ENCODE results near the gene SH2D2A. TPM values are rescaled to one million over a fixed set of nuclear protein-coding genes. Genes with fewer than 3 reads are reported as not detected.

SH2D2A gene
- total RNA-seq, 4 donors from 2014 or later = 0.94 TPM; not detected in 3

DNA sequence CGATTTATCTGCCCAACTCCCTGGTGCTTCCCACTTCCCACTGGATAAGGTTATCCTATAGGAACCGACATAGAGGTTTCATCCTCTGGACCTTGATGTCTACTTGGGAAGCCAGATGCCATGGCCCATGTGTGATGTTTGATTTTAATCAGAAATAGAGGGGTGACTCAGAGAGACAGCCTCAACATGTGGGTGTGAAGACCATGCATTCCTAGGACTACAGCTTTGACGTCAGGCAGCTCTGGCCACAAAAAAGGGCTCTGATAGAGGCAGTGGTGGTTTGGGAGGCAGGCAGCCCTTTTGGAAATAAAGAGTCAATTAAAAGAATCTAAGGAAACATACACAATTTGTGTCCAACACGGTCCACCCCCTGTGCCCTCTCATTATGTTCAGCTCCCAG, 5.2 kb upstream of the SH2D2A start:
- 42 to 64% methylated on average over 2 to 3 of the region's 4 CpGs for WGBS, 2 donors (ENCODE audit: low coverage in 1 of 2)
- no peak for ATAC-seq
- Histone ChIP-seq H3K4me3 (no peak overlapping the region), H3K36me3 (no peaks in the 10 kb centered on the region), H3K4me1 (no peaks in the 10 kb centered on the region), H3K27ac (no peak overlapping the region), H3K27me3 (peaks cover 7% of the 10 kb centered on the region), H3K9me3 (no peaks in the 10 kb centered on the region)
- no peak for TF ChIP-seq POLR2AphosphoS5 (IDR thresholded peaks at IDR 0.05)
- TF ChIP-seq, protein P1, sequence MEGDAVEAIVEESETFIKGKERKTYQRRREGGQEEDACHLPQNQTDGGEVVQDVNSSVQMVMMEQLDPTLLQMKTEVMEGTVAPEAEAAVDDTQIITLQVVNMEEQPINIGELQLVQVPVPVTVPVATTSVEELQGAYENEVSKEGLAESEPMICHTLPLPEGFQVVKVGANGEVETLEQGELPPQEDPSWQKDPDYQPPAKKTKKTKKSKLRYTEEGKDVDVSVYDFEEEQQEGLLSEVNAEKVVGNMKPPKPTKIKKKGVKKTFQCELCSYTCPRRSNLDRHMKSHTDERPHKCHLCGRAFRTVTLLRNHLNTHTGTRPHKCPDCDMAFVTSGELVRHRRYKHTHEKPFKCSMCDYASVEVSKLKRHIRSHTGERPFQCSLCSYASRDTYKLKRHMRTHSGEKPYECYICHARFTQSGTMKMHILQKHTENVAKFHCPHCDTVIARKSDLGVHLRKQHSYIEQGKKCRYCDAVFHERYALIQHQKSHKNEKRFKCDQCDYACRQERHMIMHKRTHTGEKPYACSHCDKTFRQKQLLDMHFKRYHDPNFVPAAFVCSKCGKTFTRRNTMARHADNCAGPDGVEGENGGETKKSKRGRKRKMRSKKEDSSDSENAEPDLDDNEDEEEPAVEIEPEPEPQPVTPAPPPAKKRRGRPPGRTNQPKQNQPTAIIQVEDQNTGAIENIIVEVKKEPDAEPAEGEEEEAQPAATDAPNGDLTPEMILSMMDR (IDR thresholded peaks at IDR 0.05) = no peak
- TF ChIP-seq EP300 (IDR thresholded peaks at IDR 0.05) = no peak
- TF ChIP-seq POLR2A (IDR thresholded peaks at IDR 0.05) = no peak

DNA sequence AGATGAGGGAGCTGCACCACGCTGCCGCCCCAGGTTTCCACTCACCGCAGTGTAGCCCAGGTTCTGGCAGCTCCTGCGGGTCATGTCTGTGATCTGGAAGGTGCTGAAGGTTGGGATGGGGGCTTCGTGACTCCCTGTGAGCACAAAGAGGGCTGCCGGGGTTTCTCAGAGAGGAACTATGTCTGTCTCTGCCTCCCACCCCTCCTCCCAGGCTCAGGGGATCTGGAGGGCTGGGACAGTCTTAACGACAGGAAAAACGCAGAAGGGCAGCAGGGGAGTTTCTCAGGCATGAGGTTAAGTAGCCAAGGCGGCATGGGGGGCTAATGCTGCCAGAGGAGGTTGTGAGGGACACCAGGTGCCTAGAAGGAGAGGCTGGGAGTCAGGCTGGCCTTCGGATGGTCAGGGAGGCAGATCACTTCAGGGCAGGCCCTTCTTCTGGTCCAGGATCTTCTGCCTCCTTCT, 656 bp downstream of the SH2D2A start:
- TF ChIP-seq POLR2AphosphoS5 (IDR thresholded peaks at IDR 0.05) = no peak
- Histone ChIP-seq H3K9me3 (no peaks in the 10 kb centered on the region), H3K27me3 (peaks cover 14% of the 10 kb centered on the region), H3K4me3 (peak overlapping the region in 1 of 2 donors; percentile 38), H3K36me3 (no peaks in the 10 kb centered on the region), H3K27ac (peak overlapping the region in 3 of 4 donors; percentile 64 to 76 (median 75)), H3K4me1 (peaks cover 0 to 22% (median 18%) of the 10 kb centered on the region in 3 donors)
- ATAC-seq = no peak
- no CpG with 5 or more reads among the region's 10 CpGs for whole genome bisulfite sequencing, 2 donors (ENCODE audit: low coverage in 1 of 2)

DNA sequence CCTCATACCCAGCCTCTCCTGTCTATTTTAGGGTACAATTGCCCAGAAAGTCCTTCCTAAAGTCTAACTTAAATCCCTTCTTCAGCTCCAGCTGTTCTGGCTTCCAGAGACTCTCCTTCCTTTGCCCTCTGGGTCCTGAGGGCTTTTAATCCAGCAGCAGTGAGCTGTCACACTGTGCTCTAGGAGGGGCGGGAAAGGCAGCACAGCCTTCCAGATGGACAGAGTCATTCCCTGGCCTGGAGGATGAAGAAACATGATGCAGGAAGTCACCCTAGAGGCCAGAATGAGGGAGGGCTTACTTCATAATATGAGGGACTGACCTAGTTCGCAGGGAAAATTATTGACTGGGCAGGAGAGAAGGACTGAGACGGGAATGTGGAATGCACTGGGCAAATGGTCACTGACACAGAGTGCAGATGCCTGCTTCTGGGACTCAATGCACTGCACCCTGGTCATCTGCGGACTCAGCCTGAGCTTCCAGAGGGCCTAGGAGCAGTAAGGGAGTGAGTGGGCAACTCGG, 1.3 kb downstream of the SH2D2A start:
- Histone ChIP-seq H3K4me3 (peak overlapping the region in 1 of 2 donors; percentile 38), H3K36me3 (no peaks in the 10 kb centered on the region), H3K9me3 (no peaks in the 10 kb centered on the region), H3K27ac (peak overlapping the region in 3 of 4 donors; percentile 64 to 76 (median 75)), H3K27me3 (peaks cover 18% of the 10 kb centered on the region), H3K4me1 (peaks cover 0 to 22% (median 18%) of the 10 kb centered on the region in 3 donors)
- TF ChIP-seq POLR2A (IDR thresholded peaks at IDR 0.05) (peak; percentile 10 to 14), POLR2AphosphoS5 (IDR thresholded peaks at IDR 0.05) (peak; percentile 50), EP300 (IDR thresholded peaks at IDR 0.05) (no peak)
- TF ChIP-seq, protein P1 (IDR thresholded peaks at IDR 0.05) = peak in 1 of 4 experiments; percentile 12
- 45 to 52% methylated on average over 2 of the region's 5 CpGs for WGBS, 2 donors (ENCODE audit: low coverage in 1 of 2)
- ATAC-seq = peak; percentile 93

GRCh38 chr1:156814571-156815260, 1.9 kb downstream of the SH2D2A start:
- Histone ChIP-seq H3K4me1 (peaks cover 0 to 22% (median 18%) of the 10 kb centered on the region in 3 donors), H3K4me3 (no peak overlapping the region), H3K9me3 (no peaks in the 10 kb centered on the region), H3K36me3 (no peaks in the 10 kb centered on the region), H3K27ac (peak overlapping the region in 3 of 4 donors; percentile 64 to 76 (median 75)), H3K27me3 (peaks cover 18% of the 10 kb centered on the region)
- no peak for ATAC-seq
- WGBS, 2 donors (ENCODE audit: low coverage in 1 of 2) = 56 to 100% methylated on average over 1 to 2 of the region's 7 CpGs
- TF ChIP-seq EP300 (IDR thresholded peaks at IDR 0.05) = no peak
- TF ChIP-seq, protein P1 (IDR thresholded peaks at IDR 0.05) = no peak
- no peak for TF ChIP-seq POLR2A (IDR thresholded peaks at IDR 0.05)
- TF ChIP-seq POLR2AphosphoS5 (IDR thresholded peaks at IDR 0.05) = no peak

- TF ChIP-seq, protein P1 (IDR thresholded peaks at IDR 0.05) = peak in 3 of 4 experiments; percentile 55 to 77 (median 64)
- TF ChIP-seq POLR2A (IDR thresholded peaks at IDR 0.05) = no peak
- peak; percentile 64 for ATAC-seq
Measured at GRCh38 chr1:156813750-156814570, 2.7 kb downstream of the SH2D2A start.

More at GRCh38 chr1:156813750-156814570, 2.7 kb downstream of the SH2D2A start:
- no peaks in the 10 kb centered on the region for H3K9me3 ChIP-seq
- H3K27ac ChIP-seq = peak overlapping the region in 2 of 4 donors; percentile 64 to 76
- peaks cover 0 to 22% (median 18%) of the 10 kb centered on the region in 3 donors for H3K4me1 ChIP-seq
- H3K27me3 ChIP-seq = peaks cover 18% of the 10 kb centered on the region
- no peaks in the 10 kb centered on the region for H3K36me3 ChIP-seq
- WGBS, 2 donors (ENCODE audit: low coverage in 1 of 2) = 40% methylated on average over 2 of the region's 60 CpGs; no CpG with 5 or more reads in 1 of the 2 donors
- peak overlapping the region; percentile 15 to 51 for H3K4me3 ChIP-seq
